NCI-H2171 (cell line): ENCODE measurements around the gene TSACC.
"Not testable (repeated sequence)": the region's sequence is repeated elsewhere in the genome, so short reads cannot be mapped to it uniquely, and the experiment has no call there.

Experiments used
- DNase-seq: peaks from one replicate; lab custom pipeline; 2025; lab: John Stamatoyannopoulos, UW

Gene TSACC

GRCh38 chr1:156338180-156338976 is at the start of gene TSACC, which contains the start of gene CCT3:
Gene TSACC, plus strand, starts transcription at chr1:156338526. Its CDS starts 1,232 bp downstream, at chr1:156339758.
Gene CCT3, minus strand, starts transcription at chr1:156338292. Its CDS starts 108 bp downstream, at chr1:156338184.
- DNase-seq, result peak; percentile 99

DNA sequence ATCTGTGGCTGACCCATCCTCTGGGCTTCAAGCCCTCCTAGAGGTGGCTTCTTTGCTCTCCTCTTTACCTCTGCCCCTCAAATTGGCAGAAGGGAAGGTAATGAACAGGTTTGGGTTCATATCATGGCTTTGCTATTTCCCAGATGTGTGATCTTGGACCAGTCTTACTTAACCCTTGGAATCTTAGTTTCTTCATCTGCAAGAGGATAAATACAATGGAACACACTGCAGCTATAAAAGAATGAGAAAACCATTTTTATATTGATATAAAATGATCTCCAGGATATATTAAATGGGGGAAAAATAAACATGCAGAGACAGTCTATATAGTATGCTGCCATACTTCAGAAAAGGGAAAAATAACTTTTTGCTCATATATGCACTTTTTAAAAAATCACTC is 48.5 kb upstream of the TSACC start:
- DNase-seq, result no peak

DNA sequence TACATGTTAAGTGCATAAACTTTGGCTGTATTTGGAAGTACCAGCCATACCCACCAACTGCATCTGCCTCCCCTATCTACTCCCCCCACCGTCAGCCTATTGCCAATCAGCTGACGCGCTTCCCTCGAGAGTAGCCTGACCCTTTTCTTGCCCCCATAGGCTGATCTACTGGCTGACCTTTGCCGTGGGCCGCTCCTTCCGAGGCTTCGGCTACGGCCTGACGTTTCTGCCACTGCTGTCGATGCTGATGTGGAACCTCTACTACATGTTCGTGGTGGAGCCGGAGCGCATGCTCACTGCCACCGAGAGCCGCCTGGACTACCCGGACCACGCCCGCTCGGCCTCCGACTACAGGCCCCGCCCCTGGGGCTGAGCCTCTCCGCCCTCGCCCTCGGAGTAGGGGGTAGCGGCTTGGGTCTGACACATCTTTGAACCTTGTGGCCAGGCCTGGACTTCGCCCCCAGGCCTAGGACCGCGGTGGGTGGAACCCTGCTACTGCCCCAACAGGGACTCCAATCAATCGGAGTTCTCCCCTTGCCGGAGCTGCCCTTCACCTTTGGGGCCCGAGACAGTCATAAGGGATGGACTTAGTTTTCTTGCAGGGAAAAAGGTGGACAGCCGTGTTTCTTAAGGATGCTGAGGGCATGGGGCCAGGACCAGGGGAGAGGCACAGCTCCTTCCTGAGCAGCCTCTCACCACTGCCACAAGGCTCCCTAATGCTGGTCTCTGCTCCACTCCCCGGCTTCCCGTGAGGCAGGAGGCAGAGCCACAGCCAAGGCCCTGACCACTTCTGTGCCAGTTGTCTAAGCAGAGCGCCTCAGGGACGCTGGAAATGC is 46.9 kb upstream of the TSACC start:
- DNase-seq, result no peak

DNA sequence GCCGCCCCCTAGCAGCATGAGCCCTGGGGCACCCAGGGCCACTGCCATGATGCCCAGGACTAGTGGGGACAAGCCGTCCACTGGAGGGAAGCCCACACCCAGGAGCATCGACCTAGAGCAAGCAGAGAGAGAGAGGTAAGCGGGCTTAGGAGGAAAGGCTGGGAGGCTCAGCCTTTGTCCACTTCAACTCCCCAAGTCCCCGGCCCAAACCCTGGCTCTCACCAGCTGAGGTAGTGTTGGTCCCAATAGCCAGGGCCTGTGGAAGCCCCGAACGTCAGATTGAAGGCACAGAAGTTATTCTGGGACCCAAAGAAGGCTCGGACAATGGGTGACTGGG is 45.3 kb upstream of the TSACC start:
- no peak for DNase-seq

GRCh38 chr1:156293895-156294294 is 44.4 kb upstream of the TSACC start:
- no peak for DNase-seq

GRCh38 chr1:156295391-156295947 is 42.9 kb upstream of the TSACC start, which contains the start of gene GLMP:
Gene GLMP, minus strand, starts transcription at chr1:156295679. Its CDS starts 34 bp downstream, at chr1:156295645.
- DNase-seq, result peak; percentile 40

DNA sequence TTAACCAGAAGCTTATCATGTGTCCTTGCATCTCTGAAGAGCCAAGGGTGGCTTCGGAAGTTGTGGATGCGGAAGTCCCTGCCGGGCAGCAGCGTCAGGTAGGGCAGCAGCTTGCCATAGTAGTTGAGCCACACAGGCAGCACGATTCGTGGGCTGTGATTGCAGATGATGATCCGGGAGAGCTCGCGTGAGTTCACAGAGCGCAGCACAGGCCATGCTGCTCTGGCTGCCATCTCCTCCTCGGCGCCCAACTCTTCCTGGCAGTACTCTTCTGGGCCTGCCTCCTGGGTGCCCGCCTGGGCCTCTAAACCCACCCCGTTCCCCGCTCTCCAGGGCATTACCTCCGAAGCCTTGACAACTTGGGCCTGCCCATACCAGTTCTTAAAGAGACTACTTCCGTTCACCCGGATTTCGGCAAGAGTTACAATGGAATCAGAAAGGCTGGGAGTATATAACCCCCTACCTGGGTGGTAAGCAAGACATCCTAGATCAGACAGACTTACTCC is 39.4 kb upstream of the TSACC start, which contains the start of gene VHLL:
Gene VHLL (minus strand): TSS at position 456 of the 506 bp plus-strand sequence. CDS start 118 bp downstream, at position 338.
- no peak for DNase-seq

GRCh38 chr1:156303241-156303640 is 35.1 kb upstream of the TSACC start:
- no peak for DNase-seq

DNA sequence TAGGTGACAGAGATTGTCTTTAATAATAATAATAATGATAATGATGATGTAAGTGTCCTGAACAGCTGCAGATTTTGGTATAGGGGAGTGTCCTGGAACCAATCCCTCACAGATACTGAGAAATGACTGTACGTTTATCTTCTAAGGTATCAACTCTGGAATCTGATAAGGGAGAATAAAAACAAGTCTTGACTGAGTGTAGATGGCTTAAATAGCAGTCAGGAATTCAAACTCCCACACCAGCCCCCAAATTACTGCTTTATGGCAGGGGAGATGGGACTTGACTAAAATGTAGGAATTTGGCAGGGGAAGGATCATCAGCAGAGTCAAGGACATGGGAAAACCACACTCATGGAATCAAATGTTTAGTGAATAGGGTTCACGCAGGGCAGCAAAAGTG is 33.1 kb upstream of the TSACC start:
- DNase-seq, result no peak

DNA sequence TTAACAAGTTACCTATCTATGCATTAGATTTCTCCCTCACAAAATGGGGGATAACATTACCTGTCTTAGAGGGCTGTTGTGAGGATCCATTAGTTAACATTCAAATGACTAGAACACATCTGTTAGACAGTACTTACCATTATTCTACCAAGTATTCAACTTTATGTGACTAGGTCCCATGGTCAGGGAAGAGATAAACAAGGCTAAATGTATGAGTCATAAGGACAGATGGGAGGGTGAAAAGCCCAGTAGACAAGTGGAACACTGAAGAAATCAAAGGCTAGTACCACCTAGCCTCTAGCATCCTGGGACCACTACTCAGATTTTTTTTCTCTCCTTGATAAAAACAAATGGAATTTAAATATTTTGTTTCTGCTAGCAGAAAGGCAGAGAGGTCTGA is 30.2 kb upstream of the TSACC start:
- no peak for DNase-seq

GRCh38 chr1:156310962-156311361 is 27.4 kb upstream of the TSACC start:
- DNase-seq, result no peak

- DNase-seq, result no peak
Observed at GRCh38 chr1:156316909-156317308, 21.4 kb upstream of the TSACC start.

DNA sequence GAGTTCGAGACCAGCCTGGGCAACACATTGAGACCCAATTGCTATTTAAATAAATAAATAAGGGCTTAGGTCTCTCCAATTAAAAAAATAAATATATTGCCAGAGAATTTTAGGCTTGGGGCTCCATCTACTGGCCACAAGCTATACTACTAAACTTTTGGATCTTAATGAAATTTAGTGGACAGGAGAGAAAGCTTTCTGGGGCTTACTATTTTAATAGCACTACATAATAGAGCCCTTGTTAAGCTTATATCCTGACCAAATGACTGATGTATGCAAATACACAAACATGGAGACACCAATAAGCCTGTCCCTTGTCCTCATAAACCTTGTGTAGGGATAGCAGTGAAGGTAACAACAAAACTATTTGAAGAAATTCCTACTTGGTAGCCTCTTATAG is 18.7 kb upstream of the TSACC start:
- DNase-seq, result no peak

DNA sequence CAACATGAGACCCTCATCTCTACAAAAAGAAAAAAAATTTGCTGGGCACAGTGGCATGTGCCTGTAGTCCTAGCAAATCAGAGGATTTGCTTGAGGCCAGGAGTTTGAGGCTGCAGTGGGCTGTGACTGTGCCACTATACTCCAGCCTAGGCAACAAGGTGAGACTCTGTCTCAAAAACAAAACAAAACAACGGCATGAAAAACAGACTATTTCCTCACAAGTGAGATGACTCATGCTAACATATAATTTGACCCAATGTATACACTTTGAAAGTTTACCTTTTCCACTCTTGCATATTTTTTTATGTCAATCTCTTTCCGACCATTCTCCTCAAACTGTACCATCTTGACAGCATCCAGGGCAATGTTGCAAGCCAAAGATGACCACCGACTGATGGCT is 17.8 kb upstream of the TSACC start:
- no peak for DNase-seq

GRCh38 chr1:156323179-156323578 is 15.1 kb upstream of the TSACC start:
- DNase-seq, result not testable (repeated sequence)

DNA sequence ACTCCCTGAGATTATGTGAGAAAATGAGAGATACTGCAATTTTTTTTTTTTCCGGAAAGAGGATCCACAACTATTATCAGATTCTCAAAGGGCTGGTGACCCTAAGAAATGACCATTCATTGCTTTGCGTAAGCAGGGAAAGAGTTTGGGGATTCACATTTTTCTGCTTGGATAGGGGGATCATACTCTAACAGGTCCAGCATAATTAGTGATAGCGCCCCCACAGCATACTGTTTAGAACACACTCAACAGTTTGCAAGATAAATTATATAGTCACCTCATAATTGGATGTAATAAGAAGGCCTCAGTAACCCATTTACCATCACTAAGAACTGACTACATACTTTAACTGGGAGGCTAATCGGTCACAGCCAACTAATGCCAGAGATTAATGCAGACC is 2.1 kb upstream of the TSACC start:
- no peak for DNase-seq

DNA sequence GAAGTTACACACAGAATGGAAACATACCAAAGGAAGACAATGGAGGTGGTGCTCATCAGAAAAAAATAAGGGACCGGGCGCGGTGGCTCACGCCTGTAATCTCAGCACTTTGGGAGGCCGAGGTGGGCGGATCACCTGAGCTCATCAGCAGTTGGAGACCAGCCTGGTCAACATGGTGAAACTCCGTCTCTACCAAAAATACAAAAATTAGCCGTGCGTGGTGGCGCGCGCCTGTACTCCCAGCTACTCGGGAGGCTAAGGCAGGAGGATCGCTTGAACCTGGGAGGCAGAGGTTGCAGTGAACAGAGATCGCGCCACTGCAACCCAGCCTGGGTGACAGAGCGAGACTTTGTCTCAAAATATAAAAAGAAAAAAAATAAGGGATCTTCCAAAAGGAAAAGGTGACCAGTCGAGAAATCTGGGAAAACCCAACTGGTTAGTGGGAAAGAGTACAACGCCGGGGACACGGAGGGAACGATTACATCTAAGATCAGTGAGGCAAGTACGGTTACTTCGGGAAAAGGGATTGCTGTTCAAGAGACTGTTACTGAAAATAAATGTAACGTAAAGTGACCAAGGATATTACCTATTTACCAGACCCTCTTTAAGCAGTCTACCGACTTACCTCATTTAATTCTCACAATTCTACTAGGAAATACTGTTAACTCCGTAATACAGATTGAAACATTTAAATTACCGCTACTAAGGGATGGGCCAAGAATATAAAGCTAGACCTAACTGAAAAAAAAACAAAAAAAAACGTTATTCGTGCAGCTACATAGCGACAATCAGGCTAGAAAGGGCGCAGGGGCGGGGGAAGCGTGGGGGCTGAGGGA is 1.1 kb upstream of the TSACC start:
- no peak for DNase-seq

- no peak for DNase-seq
Observed at GRCh38 chr1:156337888-156338179, 492 bp upstream of the TSACC start.

DNA sequence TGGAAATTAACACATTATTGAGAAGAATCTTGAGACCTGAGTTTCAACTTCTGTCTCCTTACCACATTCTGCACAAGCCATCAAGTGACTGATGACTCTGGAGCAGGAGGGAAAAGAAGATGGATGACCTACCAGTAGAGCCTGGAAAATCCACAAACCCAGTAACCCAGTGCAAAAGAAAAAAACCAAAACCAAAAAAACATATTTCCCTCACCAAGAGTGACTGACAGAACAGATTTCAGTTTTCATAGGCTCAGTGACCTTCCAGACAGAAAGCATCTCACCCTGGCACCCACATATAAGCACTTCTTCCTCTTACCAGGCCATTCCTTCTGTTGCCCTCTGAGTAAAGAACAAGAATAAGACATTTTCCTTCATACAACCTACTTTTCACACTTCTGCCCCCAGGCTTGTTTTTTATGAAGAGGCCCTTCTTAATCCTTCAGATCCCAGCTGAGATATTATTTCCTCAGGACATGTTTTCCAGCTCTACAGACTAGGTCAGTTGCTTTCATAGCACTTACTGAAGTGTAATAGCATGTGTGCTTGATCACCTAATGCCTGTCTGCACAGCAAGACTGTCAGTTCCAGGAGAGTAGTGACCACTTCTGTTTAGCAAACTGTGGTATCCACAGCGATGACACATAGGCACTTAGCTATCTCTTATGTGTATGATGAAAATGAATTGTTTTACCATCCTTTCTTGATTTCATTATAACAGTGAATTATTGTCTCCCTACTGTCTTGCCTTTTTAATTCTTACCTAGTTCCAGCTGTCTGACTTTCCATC is 4.0 kb downstream of the TSACC start:
- no peak for DNase-seq

GRCh38 chr1:156344409-156344808 is 6.1 kb downstream of the TSACC start:
- no peak for DNase-seq

GRCh38 chr1:156346035-156346434 is 7.7 kb downstream of the TSACC start:
- not testable (repeated sequence) for DNase-seq
